Stimulated activated CD4-positive, alpha-beta T cell treated with anti-CD3 and anti-CD28 coated beads, Interleukin-1b, Interleukin-23, amount 100 ng/mL, for 4 hours (primary cell): Measurements from ENCODE around the gene ELL2.
A peak's percentile ranks its signal among the peaks of the same experiment; 100 is the strongest.

Experiments
- DNase-seq, 2 donors: peaks; one replicate each; pipeline ENCODE4 v3.0.0-alpha.2; 2020; ENCODE audit warnings: low read depth in 2 of 2

ELL2 gene

GRCh38 chr5:95961617-95962474, at the start of gene ELL2:
ELL2 (minus strand) TSS chr5:95961851; CDS start chr5:95961721, 130 bp downstream.
- DNase-seq = peak; percentile 91 to 95

- no peak for DNase-seq
Measured at GRCh38 chr5:96008987-96009647, 47.5 kb upstream of the ELL2 start.

GRCh38 chr5:96008487-96008886, 46.8 kb upstream of the ELL2 start:
- DNase-seq = no peak

GRCh38 chr5:96007051-96007450, 45.4 kb upstream of the ELL2 start:
- DNase-seq = no peak

- DNase-seq = no peak
Measured at GRCh38 chr5:96006291-96006690, 44.6 kb upstream of the ELL2 start.

GRCh38 chr5:96004754-96005153, 43.1 kb upstream of the ELL2 start:
- no peak for DNase-seq

GRCh38 chr5:96004087-96004486, 42.4 kb upstream of the ELL2 start:
- DNase-seq = no peak

GRCh38 chr5:96001262-96001661, 39.6 kb upstream of the ELL2 start:
- DNase-seq = no peak

GRCh38 chr5:96000308-96000707, 38.7 kb upstream of the ELL2 start:
- DNase-seq = no peak

- DNase-seq = no peak
Measured at GRCh38 chr5:95996904-95997723, 35.5 kb upstream of the ELL2 start.

- DNase-seq = no peak
Measured at GRCh38 chr5:95995962-95996489, 34.4 kb upstream of the ELL2 start.

GRCh38 chr5:95993776-95994175, 32.1 kb upstream of the ELL2 start:
- DNase-seq = no peak

GRCh38 chr5:95993266-95993665, 31.6 kb upstream of the ELL2 start:
- DNase-seq = no peak

GRCh38 chr5:95989283-95990048, 27.8 kb upstream of the ELL2 start:
- no peak for DNase-seq

- no peak for DNase-seq
Measured at GRCh38 chr5:95988877-95989276, 27.2 kb upstream of the ELL2 start.

- DNase-seq = no peak
Measured at GRCh38 chr5:95988094-95988493, 26.4 kb upstream of the ELL2 start.

- no peak for DNase-seq
Measured at GRCh38 chr5:95986937-95987520, 25.4 kb upstream of the ELL2 start.

GRCh38 chr5:95986001-95986400, 24.4 kb upstream of the ELL2 start:
- DNase-seq = no peak

- no peak for DNase-seq
Measured at GRCh38 chr5:95985249-95985648, 23.6 kb upstream of the ELL2 start.

- no peak for DNase-seq
Measured at GRCh38 chr5:95984287-95984938, 22.8 kb upstream of the ELL2 start.
